Astrocyte (in vitro differentiated cells and primary cell): ENCODE measurements around the gene MELK. TPM values are rescaled to one million over a fixed set of nuclear protein-coding genes. Genes with fewer than 3 reads are reported as not detected.

ENCODE experiments used
- DNase-seq: peaks from one replicate; pipeline ENCODE4 v3.0.0-alpha.2; 2010; ENCODE audit warnings: low read depth
- FAIRE-seq: peaks from 2 replicates; lab custom pipeline; 2011; peaks lifted over from hg19 to GRCh38; lab: Jason Lieb, UNC
- H2AFZ ChIP-seq: 2 replicates; pipeline ENCODE4 v1.6.0; 2012; ENCODE audit warnings: low read depth, low read length, inconsistent platforms
- H3K27ac ChIP-seq: 2 replicates; pipeline ENCODE4 v1.5.1; 2011; ENCODE audit warnings: low read depth, low read length, inconsistent platforms
- H3K27me3 ChIP-seq: 2 replicates; pipeline ENCODE4 v1.6.0; 2011; ENCODE audit warnings: low read length, inconsistent platforms; ENCODE audit not compliant: insufficient read depth
- H3K36me3 ChIP-seq: 2 replicates; pipeline ENCODE4 v1.5.1; 2011; ENCODE audit warnings: low read length, inconsistent platforms; ENCODE audit not compliant: insufficient read depth
- H3K4me1 ChIP-seq: 2 replicates; pipeline ENCODE4 v1.5.1; 2011; ENCODE audit warnings: low read length, inconsistent platforms; ENCODE audit not compliant: insufficient read depth
- H3K4me2 ChIP-seq: 2 replicates; pipeline ENCODE4 v1.6.0; 2012; ENCODE audit warnings: low read length, inconsistent platforms
- H3K4me3 ChIP-seq: 2 replicates; pipeline ENCODE4 v1.5.1; 2011; ENCODE audit warnings: low read depth, mild to moderate bottlenecking, low read length, inconsistent platforms; ENCODE audit not compliant: insufficient read depth
- H3K79me2 ChIP-seq: 2 replicates; pipeline ENCODE4 v1.6.0; 2012; ENCODE audit warnings: mild to moderate bottlenecking, low read length, inconsistent platforms; ENCODE audit not compliant: insufficient read depth
- H3K9ac ChIP-seq: 2 replicates; pipeline ENCODE4 v1.6.0; 2012; ENCODE audit warnings: mild to moderate bottlenecking, low read length, inconsistent platforms
- H3K9me3 ChIP-seq: 2 replicates; pipeline ENCODE4 v1.5.1; 2012; ENCODE audit warnings: low read depth, mild to moderate bottlenecking, low read length, inconsistent platforms; ENCODE audit not compliant: insufficient read depth
- H4K20me1 ChIP-seq: 2 replicates; pipeline ENCODE4 v1.6.0; 2012; ENCODE audit warnings: low read length, inconsistent platforms; ENCODE audit not compliant: insufficient read depth
- H3K27ac Mint-ChIP-seq: one replicate; pipeline ENCODE4 v1.8.0; 2021; ENCODE audit warnings: mild to moderate bottlenecking, mixed read lengths; ENCODE audit not compliant: unreplicated experiment
- H3K27me3 Mint-ChIP-seq: one replicate; pipeline ENCODE4 v1.8.0; 2021; ENCODE audit warnings: low read depth, mixed read lengths; ENCODE audit not compliant: unreplicated experiment
- H3K36me3 Mint-ChIP-seq: one replicate; pipeline ENCODE4 v1.8.0; 2021; ENCODE audit warnings: low read depth, mixed read lengths; ENCODE audit not compliant: unreplicated experiment
- H3K4me1 Mint-ChIP-seq: one replicate; pipeline ENCODE4 v1.8.0; 2021; ENCODE audit warnings: low read depth, mixed read lengths; ENCODE audit not compliant: unreplicated experiment
- H3K4me3 Mint-ChIP-seq: one replicate; pipeline ENCODE4 v1.8.0; 2021; ENCODE audit warnings: mild to moderate bottlenecking, moderate library complexity, mixed read lengths; ENCODE audit not compliant: unreplicated experiment
- H3K9me3 Mint-ChIP-seq: one replicate; pipeline ENCODE4 v1.8.0; 2021; ENCODE audit warnings: mild to moderate bottlenecking, mixed read lengths; ENCODE audit not compliant: unreplicated experiment
- CTCF ChIP-seq: IDR thresholded peaks from 2 replicates; pipeline ENCODE4 v1.5.1; 2011; ENCODE audit warnings: low read depth, mild to moderate bottlenecking, inconsistent platforms, low read length, moderate library complexity; ENCODE audit not compliant: insufficient read depth
- EZH2 ChIP-seq: IDR thresholded peaks from 2 replicates; pipeline ENCODE4 v1.6.1; 2012; ENCODE audit warnings: mild to moderate bottlenecking, low read length, inconsistent platforms; ENCODE audit not compliant: insufficient read depth
- total RNA-seq: library from RNA; stranded (reverse); gene quantifications from 2 replicates; pipeline ENCODE4 v1.2.1, GENCODE V29; 2021

MELK gene
- total RNA-seq, 1 donor from 2014 or later = 12.3 TPM

- Mint-ChIP-seq H3K9me3 (no peaks in the 10 kb centered on the region), H3K4me1 (no peaks in the 10 kb centered on the region), H3K36me3 (no peaks in the 10 kb centered on the region), H3K27ac (no peak overlapping the region), H3K27me3 (no peaks in the 10 kb centered on the region), H3K4me3 (no peak overlapping the region)
- no peaks in the 10 kb centered on the region for H4K20me1 ChIP-seq
- FAIRE-seq = no peak
- TF ChIP-seq EZH2 = no peak
- TF ChIP-seq CTCF = no peak
- H3K4me1 ChIP-seq = no peaks in the 10 kb centered on the region
- no peaks in the 10 kb centered on the region for H3K79me2 ChIP-seq
- no peak overlapping the region for H3K4me2 ChIP-seq
- no peak overlapping the region for H3K27ac ChIP-seq
- H3K9ac ChIP-seq = no peak overlapping the region
- peak; percentile 79 for DNase-seq
- no peak overlapping the region for H2AFZ ChIP-seq
- no peaks in the 10 kb centered on the region for H3K27me3 ChIP-seq
- no peak overlapping the region for H3K4me3 ChIP-seq
- H3K9me3 ChIP-seq = no peaks in the 10 kb centered on the region
- no peaks in the 10 kb centered on the region for H3K36me3 ChIP-seq
These were observed 28.8 kb upstream of the MELK start for GRCh38 chr9:36543916-36544315.

GRCh38 chr9:36547598-36547997 is 25.1 kb upstream of the MELK start:
- no peaks in the 10 kb centered on the region for H3K4me1 ChIP-seq
- H3K79me2 ChIP-seq = no peaks in the 10 kb centered on the region
- DNase-seq (no peak), FAIRE-seq (no peak)
- no peaks in the 10 kb centered on the region for H3K36me3 Mint-ChIP-seq
- H3K27ac Mint-ChIP-seq = no peak overlapping the region
- no peak overlapping the region for H3K4me3 ChIP-seq
- H3K4me2 ChIP-seq = no peak overlapping the region
- no peaks in the 10 kb centered on the region for H3K27me3 ChIP-seq
- no peaks in the 10 kb centered on the region for H3K9me3 Mint-ChIP-seq
- H3K36me3 ChIP-seq = no peaks in the 10 kb centered on the region
- no peak for TF ChIP-seq CTCF
- no peak for TF ChIP-seq EZH2
- H3K4me1 Mint-ChIP-seq = peaks cover 4% of the 10 kb centered on the region
- H2AFZ ChIP-seq = no peak overlapping the region
- H3K9me3 ChIP-seq = no peaks in the 10 kb centered on the region
- no peak overlapping the region for H3K4me3 Mint-ChIP-seq
- H4K20me1 ChIP-seq = no peaks in the 10 kb centered on the region
- no peak overlapping the region for H3K27ac ChIP-seq
- H3K9ac ChIP-seq = no peak overlapping the region
- no peaks in the 10 kb centered on the region for H3K27me3 Mint-ChIP-seq

- Mint-ChIP-seq H3K9me3 (no peaks in the 10 kb centered on the region), H3K27me3 (no peaks in the 10 kb centered on the region), H3K27ac (no peak overlapping the region), H3K36me3 (no peaks in the 10 kb centered on the region), H3K4me3 (no peak overlapping the region), H3K4me1 (peaks cover 4% of the 10 kb centered on the region)
- H4K20me1 ChIP-seq = no peaks in the 10 kb centered on the region
- no peak overlapping the region for H3K9ac ChIP-seq
- H3K36me3 ChIP-seq = no peaks in the 10 kb centered on the region
- no peak overlapping the region for H3K4me3 ChIP-seq
- no peak overlapping the region for H2AFZ ChIP-seq
- FAIRE-seq (no peak), DNase-seq (no peak)
- TF ChIP-seq EZH2 = no peak
- TF ChIP-seq CTCF = no peak
- no peaks in the 10 kb centered on the region for H3K4me1 ChIP-seq
- H3K9me3 ChIP-seq = no peaks in the 10 kb centered on the region
- no peak overlapping the region for H3K4me2 ChIP-seq
- no peaks in the 10 kb centered on the region for H3K79me2 ChIP-seq
- no peaks in the 10 kb centered on the region for H3K27me3 ChIP-seq
- no peak overlapping the region for H3K27ac ChIP-seq
These were observed 24.2 kb upstream of the MELK start for GRCh38 chr9:36548454-36548853.
